Measurements from ENCODE around the gene AMPD1. TPM values are rescaled to one million over a fixed set of nuclear protein-coding genes. Genes with fewer than 3 reads are reported as not detected.

AMPD1 gene
- total RNA-seq, 1 donor from 2014 or later, result not detected

- Mint-ChIP-seq H3K27me3 (ENCODE audit: low read depth) (no peaks in the 10 kb centered on the region), H3K36me3 (ENCODE audit: low read depth) (peaks cover 38% of the 10 kb centered on the region)
Observed at GRCh38 chr1:114729782-114730181, 34.4 kb upstream of the AMPD1 start.

DNA sequence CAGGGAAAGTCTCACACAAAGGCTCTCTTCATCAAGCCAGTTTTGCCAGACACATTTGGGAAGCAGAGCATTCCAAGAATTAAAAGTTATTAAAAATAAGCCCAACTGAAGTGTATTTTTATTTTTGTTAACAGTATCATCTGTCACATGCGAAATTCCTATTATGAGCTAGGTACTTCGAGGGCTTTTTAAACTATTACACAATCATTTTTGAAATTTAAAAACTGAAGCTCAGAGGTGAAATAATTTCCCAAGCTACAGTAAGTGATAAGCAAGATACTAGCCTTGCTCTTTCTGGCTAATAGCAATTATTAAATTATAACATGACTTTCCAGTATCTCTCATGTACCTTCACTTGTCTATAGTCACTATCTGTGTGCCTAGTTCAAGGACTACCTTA, 33.2 kb upstream of the AMPD1 start:
- H3K36me3 Mint-ChIP-seq (ENCODE audit: low read depth), result peaks cover 37% of the 10 kb centered on the region
- no peak for DNase-seq (ENCODE audit: low read depth, low spot score)

More at GRCh38 chr1:114729782-114730181, 34.4 kb upstream of the AMPD1 start:
- DNase-seq (ENCODE audit: low read depth, low spot score), result no peak
- no peaks in the 10 kb centered on the region for H3K4me1 Mint-ChIP-seq
- H3K4me3 Mint-ChIP-seq, result no peak overlapping the region
- no peak overlapping the region for H3K27ac Mint-ChIP-seq (ENCODE audit: unreplicated experiment)
- TF ChIP-seq, protein P1, sequence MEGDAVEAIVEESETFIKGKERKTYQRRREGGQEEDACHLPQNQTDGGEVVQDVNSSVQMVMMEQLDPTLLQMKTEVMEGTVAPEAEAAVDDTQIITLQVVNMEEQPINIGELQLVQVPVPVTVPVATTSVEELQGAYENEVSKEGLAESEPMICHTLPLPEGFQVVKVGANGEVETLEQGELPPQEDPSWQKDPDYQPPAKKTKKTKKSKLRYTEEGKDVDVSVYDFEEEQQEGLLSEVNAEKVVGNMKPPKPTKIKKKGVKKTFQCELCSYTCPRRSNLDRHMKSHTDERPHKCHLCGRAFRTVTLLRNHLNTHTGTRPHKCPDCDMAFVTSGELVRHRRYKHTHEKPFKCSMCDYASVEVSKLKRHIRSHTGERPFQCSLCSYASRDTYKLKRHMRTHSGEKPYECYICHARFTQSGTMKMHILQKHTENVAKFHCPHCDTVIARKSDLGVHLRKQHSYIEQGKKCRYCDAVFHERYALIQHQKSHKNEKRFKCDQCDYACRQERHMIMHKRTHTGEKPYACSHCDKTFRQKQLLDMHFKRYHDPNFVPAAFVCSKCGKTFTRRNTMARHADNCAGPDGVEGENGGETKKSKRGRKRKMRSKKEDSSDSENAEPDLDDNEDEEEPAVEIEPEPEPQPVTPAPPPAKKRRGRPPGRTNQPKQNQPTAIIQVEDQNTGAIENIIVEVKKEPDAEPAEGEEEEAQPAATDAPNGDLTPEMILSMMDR (conservative IDR thresholded peaks at IDR 0.05), result no peak
- no peaks in the 10 kb centered on the region for H3K9me3 Mint-ChIP-seq

DNA sequence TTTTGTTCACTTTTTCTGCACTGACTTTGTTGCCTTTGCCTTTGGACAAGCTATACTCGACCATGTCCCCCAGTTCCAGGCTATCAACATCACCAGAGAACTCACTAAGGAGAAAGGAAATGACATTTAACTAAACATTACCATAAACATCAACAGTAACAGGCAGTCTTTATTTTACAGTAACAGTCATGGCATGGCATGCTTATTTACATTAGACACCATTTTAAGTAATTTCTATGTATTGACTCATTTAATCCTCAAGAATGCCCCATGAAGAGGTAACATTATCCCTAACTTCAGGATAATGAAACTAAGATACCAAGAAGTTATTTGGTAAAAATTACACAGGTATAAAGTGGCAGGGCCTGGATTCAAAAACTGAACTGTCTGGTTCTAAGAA, 29.9 kb upstream of the AMPD1 start:
- no peaks in the 10 kb centered on the region for H3K4me1 Mint-ChIP-seq
- no peaks in the 10 kb centered on the region for H3K9me3 Mint-ChIP-seq
- peaks cover 37% of the 10 kb centered on the region for H3K36me3 Mint-ChIP-seq (ENCODE audit: low read depth)
- no peaks in the 10 kb centered on the region for H3K27me3 Mint-ChIP-seq (ENCODE audit: low read depth)
- DNase-seq (ENCODE audit: low read depth, low spot score), result no peak
- no peak overlapping the region for H3K27ac Mint-ChIP-seq (ENCODE audit: unreplicated experiment)
- no peak overlapping the region for H3K4me3 Mint-ChIP-seq
- TF ChIP-seq, protein P1 (conservative IDR thresholded peaks at IDR 0.05), result no peak

More for the DNA sequence above, 33.2 kb upstream of the AMPD1 start:
- Mint-ChIP-seq H3K9me3 (no peaks in the 10 kb centered on the region), H3K4me3 (no peak overlapping the region), H3K4me1 (no peaks in the 10 kb centered on the region), H3K27ac (ENCODE audit: unreplicated experiment) (no peak overlapping the region), H3K27me3 (ENCODE audit: low read depth) (no peaks in the 10 kb centered on the region)
- TF ChIP-seq, protein P1 (conservative IDR thresholded peaks at IDR 0.05), result no peak

DNA sequence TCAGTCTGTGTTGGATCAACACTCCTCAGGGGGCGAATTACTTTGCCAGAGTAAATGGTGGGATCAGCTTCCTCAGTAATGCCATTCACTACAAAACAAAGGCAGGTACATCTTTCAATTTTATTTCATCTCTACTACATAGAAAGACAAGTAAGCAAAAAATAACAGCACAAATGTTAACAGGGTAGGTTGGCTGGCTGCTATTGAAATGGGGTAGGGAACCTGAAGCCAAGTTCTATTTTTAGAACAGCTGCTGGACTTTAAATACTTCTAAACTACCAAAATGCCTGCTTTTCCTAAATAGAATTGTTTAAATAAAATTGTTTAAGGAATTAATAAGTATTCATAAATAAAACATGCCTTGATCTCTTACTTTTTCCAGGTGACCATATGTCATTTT, 28.6 kb upstream of the AMPD1 start:
- TF ChIP-seq, protein P1 (conservative IDR thresholded peaks at IDR 0.05), result no peak
- no peak overlapping the region for H3K27ac Mint-ChIP-seq (ENCODE audit: unreplicated experiment)
- H3K4me1 Mint-ChIP-seq, result no peaks in the 10 kb centered on the region
- no peaks in the 10 kb centered on the region for H3K9me3 Mint-ChIP-seq
- peaks cover 43% of the 10 kb centered on the region for H3K36me3 Mint-ChIP-seq (ENCODE audit: low read depth)
- H3K4me3 Mint-ChIP-seq, result no peak overlapping the region
- DNase-seq (ENCODE audit: low read depth, low spot score), result no peak
- no peaks in the 10 kb centered on the region for H3K27me3 Mint-ChIP-seq (ENCODE audit: low read depth)

DNA sequence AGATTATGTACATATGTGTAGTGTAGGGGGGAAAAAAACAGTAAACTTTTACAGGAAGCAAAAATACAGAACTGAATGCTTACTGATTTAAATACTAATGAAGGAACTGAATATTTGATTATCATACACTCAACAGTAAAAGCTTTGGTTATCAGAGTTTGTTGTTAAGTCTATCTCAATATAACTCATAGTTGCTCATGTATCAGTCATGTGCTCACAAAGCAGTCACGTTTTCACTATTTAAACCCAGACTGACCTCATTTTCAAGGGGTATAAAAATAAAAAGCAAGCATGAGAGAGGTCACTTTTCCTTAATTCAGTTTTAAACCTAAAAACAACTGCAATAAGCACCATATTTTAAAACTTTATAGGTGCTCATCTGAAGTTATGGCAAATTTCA, 28.1 kb upstream of the AMPD1 start:
- H3K4me1 Mint-ChIP-seq, result no peaks in the 10 kb centered on the region
- H3K27ac Mint-ChIP-seq (ENCODE audit: unreplicated experiment), result no peak overlapping the region
- TF ChIP-seq, protein P1 (conservative IDR thresholded peaks at IDR 0.05), result no peak
- no peak for DNase-seq (ENCODE audit: low read depth, low spot score)
- no peak overlapping the region for H3K4me3 Mint-ChIP-seq
- peaks cover 44% of the 10 kb centered on the region for H3K36me3 Mint-ChIP-seq (ENCODE audit: low read depth)
- no peaks in the 10 kb centered on the region for H3K27me3 Mint-ChIP-seq (ENCODE audit: low read depth)
- H3K9me3 Mint-ChIP-seq, result no peaks in the 10 kb centered on the region

GRCh38 chr1:114720492-114720891, 25.1 kb upstream of the AMPD1 start:
- H3K27me3 Mint-ChIP-seq (ENCODE audit: low read depth), result no peaks in the 10 kb centered on the region
- TF ChIP-seq, protein P1 (conservative IDR thresholded peaks at IDR 0.05), result no peak
- H3K36me3 Mint-ChIP-seq (ENCODE audit: low read depth), result peaks cover 38% of the 10 kb centered on the region
- no peak overlapping the region for H3K4me3 Mint-ChIP-seq
- DNase-seq (ENCODE audit: low read depth, low spot score), result no peak
- H3K27ac Mint-ChIP-seq (ENCODE audit: unreplicated experiment), result no peak overlapping the region
- peaks cover 18% of the 10 kb centered on the region for H3K4me1 Mint-ChIP-seq
- H3K9me3 Mint-ChIP-seq, result no peaks in the 10 kb centered on the region

Measured in neural crest cell (in vitro differentiated cells).